GM21360 (cell line): Measurements from ENCODE around the gene PSMC2.
"Not testable (repeated sequence)": the region's sequence is repeated elsewhere in the genome, so short reads cannot be mapped to it uniquely, and the experiment has no call there.

Experiments used
- ATAC-seq: cut with Tn5 transposase; IDR thresholded peaks from one replicate; pipeline ENCODE4 v1.9.1; 2021; ENCODE audit warnings: mild to moderate bottlenecking, moderate library complexity; ENCODE audit not compliant: unreplicated experiment

Gene PSMC2

GRCh38 chr7:103373866-103374643 lies 26.6 kb downstream of the PSMC2 start:
- no peak for ATAC-seq

- ATAC-seq = no peak
Measured at GRCh38 chr7:103379270-103379975, 32.0 kb downstream of the PSMC2 start.

GRCh38 chr7:103380395-103381191 lies 33.1 kb downstream of the PSMC2 start:
- no peak for ATAC-seq

- no peak for ATAC-seq
Measured at GRCh38 chr7:103381280-103382031, 34.0 kb downstream of the PSMC2 start.

- no peak for ATAC-seq
Measured at GRCh38 chr7:103382032-103382402, 34.6 kb downstream of the PSMC2 start.

- no peak for ATAC-seq
Measured at GRCh38 chr7:103387242-103387641, 39.8 kb downstream of the PSMC2 start.

- ATAC-seq = no peak
Measured at GRCh38 chr7:103388469-103389140, 41.2 kb downstream of the PSMC2 start.

- ATAC-seq = no peak
Measured at GRCh38 chr7:103389263-103389662, 41.8 kb downstream of the PSMC2 start.

GRCh38 chr7:103391150-103391549 lies 43.7 kb downstream of the PSMC2 start:
- no peak for ATAC-seq

- ATAC-seq = no peak
Measured at GRCh38 chr7:103391976-103392375, 44.5 kb downstream of the PSMC2 start.

- ATAC-seq = no peak
Measured at GRCh38 chr7:103394566-103394965, 47.1 kb downstream of the PSMC2 start.

- ATAC-seq = no peak
Measured at GRCh38 chr7:103395071-103395470, 47.6 kb downstream of the PSMC2 start.

- no peak for ATAC-seq
Measured at GRCh38 chr7:103396471-103396870, 49.0 kb downstream of the PSMC2 start.

- no peak for ATAC-seq
Measured at GRCh38 chr7:103398483-103399127, 51.2 kb downstream of the PSMC2 start.

GRCh38 chr7:103399687-103400086 lies 52.2 kb downstream of the PSMC2 start:
- ATAC-seq = not testable (repeated sequence)

- not testable (repeated sequence) for ATAC-seq
Measured at GRCh38 chr7:103405789-103406613, 58.6 kb downstream of the PSMC2 start.

- ATAC-seq = no peak
Measured at GRCh38 chr7:103412151-103412550, 64.7 kb downstream of the PSMC2 start.

GRCh38 chr7:103413407-103413806 lies 66.0 kb downstream of the PSMC2 start:
- no peak for ATAC-seq

GRCh38 chr7:103418241-103418640 lies 70.8 kb downstream of the PSMC2 start:
- ATAC-seq = no peak
